Measurements from ENCODE around the gene KLHL1. TPM values are rescaled to one million over a fixed set of nuclear protein-coding genes. Genes with fewer than 3 reads are reported as not detected.

Gene KLHL1
- total and polyA plus RNA-seq, 5 donors: not detected

- intact Hi-C loops (cut with DNase I): no loop called here
- 44% methylated on average over 3 of the region's 3 CpGs for WGBS
- Histone ChIP-seq H3K4me3 (ENCODE audit: low read length) (no peak overlapping the region), H3K4me1 (ENCODE audit: control insufficient read depth, insufficient read depth, low read length) (no peaks in the 10 kb centered on the region), H3K27me3 (ENCODE audit: control insufficient read depth, insufficient read depth) (no peaks in the 10 kb centered on the region), H3K9me3 (ENCODE audit: control insufficient read depth, low read length) (no peaks in the 10 kb centered on the region), H3K27ac (ENCODE audit: low read length) (no peak overlapping the region)
- DNase-seq: no peak
- no peak for ATAC-seq
Measured at GRCh38 chr13:69948016-69948415, 160.2 kb downstream of the KLHL1 start.

GRCh38 chr13:69947582-69947981 lies 160.7 kb downstream of the KLHL1 start:
- Histone ChIP-seq H3K4me1 (ENCODE audit: control insufficient read depth, insufficient read depth, low read length) (no peaks in the 10 kb centered on the region), H3K4me3 (ENCODE audit: low read length) (no peak overlapping the region), H3K27me3 (ENCODE audit: control insufficient read depth, insufficient read depth) (no peaks in the 10 kb centered on the region), H3K27ac (ENCODE audit: low read length) (no peak overlapping the region), H3K9me3 (ENCODE audit: control insufficient read depth, low read length) (no peaks in the 10 kb centered on the region)
- 59% methylated on average over 2 of the region's 2 CpGs for WGBS
- ATAC-seq (no peak), DNase-seq (no peak)
- intact Hi-C loops (cut with DNase I): no loop called here

GRCh38 chr13:69946511-69946910 lies 161.7 kb downstream of the KLHL1 start:
- DNase-seq: no peak

GRCh38 chr13:69935043-69935442 lies 173.2 kb downstream of the KLHL1 start:
- Histone ChIP-seq H3K4me3 (ENCODE audit: low read length) (no peak overlapping the region), H3K9me3 (ENCODE audit: control insufficient read depth, low read length) (no peaks in the 10 kb centered on the region), H3K4me1 (ENCODE audit: control insufficient read depth, insufficient read depth, low read length) (no peaks in the 10 kb centered on the region), H3K27ac (ENCODE audit: low read length) (no peak overlapping the region), H3K27me3 (ENCODE audit: control insufficient read depth, insufficient read depth) (no peaks in the 10 kb centered on the region)
- no peak for ATAC-seq
- intact Hi-C loops (cut with DNase I): no loop called here
- DNase-seq: no peak
- WGBS: 66% methylated on average over 2 of the region's 2 CpGs

More at GRCh38 chr13:69946511-69946910, 161.7 kb downstream of the KLHL1 start:
- H3K4me1 ChIP-seq (ENCODE audit: control insufficient read depth, insufficient read depth, low read length): no peaks in the 10 kb centered on the region
- no peak overlapping the region for H3K4me3 ChIP-seq (ENCODE audit: low read length)
- no peak for ATAC-seq
- no peaks in the 10 kb centered on the region for H3K9me3 ChIP-seq (ENCODE audit: control insufficient read depth, low read length)
- 56% methylated on average over 1 of the region's 1 CpG for WGBS
- intact Hi-C loops (cut with DNase I): no loop called here
- H3K27ac ChIP-seq (ENCODE audit: low read length): no peak overlapping the region
- no peaks in the 10 kb centered on the region for H3K27me3 ChIP-seq (ENCODE audit: control insufficient read depth, insufficient read depth)

- intact Hi-C loops (cut with DNase I): no loop called here
- Histone ChIP-seq H3K4me3 (ENCODE audit: low read length) (no peak overlapping the region), H3K4me1 (ENCODE audit: control insufficient read depth, insufficient read depth, low read length) (no peaks in the 10 kb centered on the region), H3K9me3 (ENCODE audit: control insufficient read depth, low read length) (no peaks in the 10 kb centered on the region), H3K27ac (ENCODE audit: low read length) (no peak overlapping the region), H3K27me3 (ENCODE audit: control insufficient read depth, insufficient read depth) (no peaks in the 10 kb centered on the region)
- 85% methylated on average over 4 of the region's 4 CpGs for WGBS
- DNase-seq (no peak), ATAC-seq (no peak)
Measured at GRCh38 chr13:69928262-69928661, 180.0 kb downstream of the KLHL1 start.

GRCh38 chr13:69921156-69921555 lies 187.1 kb downstream of the KLHL1 start:
- H3K27ac ChIP-seq (ENCODE audit: low read length): no peak overlapping the region
- intact Hi-C loops (cut with DNase I): no loop called here
- no peaks in the 10 kb centered on the region for H3K4me1 ChIP-seq (ENCODE audit: control insufficient read depth, insufficient read depth, low read length)
- no peak overlapping the region for H3K4me3 ChIP-seq (ENCODE audit: low read length)
- no peak for DNase-seq
- H3K9me3 ChIP-seq (ENCODE audit: control insufficient read depth, low read length): no peaks in the 10 kb centered on the region
- H3K27me3 ChIP-seq (ENCODE audit: control insufficient read depth, insufficient read depth): no peaks in the 10 kb centered on the region
- no peak for ATAC-seq
- 41% methylated on average over 2 of the region's 2 CpGs for WGBS

- no peaks in the 10 kb centered on the region for H3K27me3 ChIP-seq (ENCODE audit: control insufficient read depth, insufficient read depth)
- intact Hi-C loops (cut with DNase I): no loop called here
- ATAC-seq: no peak
- H3K9me3 ChIP-seq (ENCODE audit: control insufficient read depth, low read length): no peaks in the 10 kb centered on the region
- no peaks in the 10 kb centered on the region for H3K4me1 ChIP-seq (ENCODE audit: control insufficient read depth, insufficient read depth, low read length)
- 17% methylated on average over 2 of the region's 2 CpGs for WGBS
- no peak overlapping the region for H3K4me3 ChIP-seq (ENCODE audit: low read length)
- no peak overlapping the region for H3K27ac ChIP-seq (ENCODE audit: low read length)
- DNase-seq: no peak
Measured at GRCh38 chr13:69912630-69913029, 195.6 kb downstream of the KLHL1 start.

DNA sequence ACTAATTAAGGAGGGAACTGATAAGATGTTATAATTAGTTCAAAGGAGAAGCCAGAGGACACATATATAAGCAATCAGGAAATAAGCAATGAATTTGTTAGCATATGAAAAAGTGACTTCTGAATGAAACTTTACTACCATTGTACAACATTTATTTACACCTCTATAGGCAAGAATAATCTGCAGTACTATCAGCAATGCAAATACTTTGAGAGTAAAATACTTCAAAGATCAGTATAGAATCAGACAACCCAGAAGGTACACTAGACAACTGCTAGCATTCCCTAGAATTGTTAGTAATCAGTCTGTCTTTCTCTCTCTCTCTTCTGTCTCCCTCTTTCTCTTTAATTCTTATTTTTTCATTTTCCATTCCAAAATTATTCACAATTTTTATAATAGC lies 197.5 kb downstream of the KLHL1 start:
- no peak overlapping the region for H3K27ac ChIP-seq (ENCODE audit: low read length)
- H3K4me1 ChIP-seq (ENCODE audit: control insufficient read depth, insufficient read depth, low read length): no peaks in the 10 kb centered on the region
- DNase-seq (no peak), ATAC-seq (no peak)
- H3K27me3 ChIP-seq (ENCODE audit: control insufficient read depth, insufficient read depth): no peaks in the 10 kb centered on the region
- no peaks in the 10 kb centered on the region for H3K9me3 ChIP-seq (ENCODE audit: control insufficient read depth, low read length)
- intact Hi-C loops (cut with DNase I): no loop called here
- no peak overlapping the region for H3K4me3 ChIP-seq (ENCODE audit: low read length)

DNA sequence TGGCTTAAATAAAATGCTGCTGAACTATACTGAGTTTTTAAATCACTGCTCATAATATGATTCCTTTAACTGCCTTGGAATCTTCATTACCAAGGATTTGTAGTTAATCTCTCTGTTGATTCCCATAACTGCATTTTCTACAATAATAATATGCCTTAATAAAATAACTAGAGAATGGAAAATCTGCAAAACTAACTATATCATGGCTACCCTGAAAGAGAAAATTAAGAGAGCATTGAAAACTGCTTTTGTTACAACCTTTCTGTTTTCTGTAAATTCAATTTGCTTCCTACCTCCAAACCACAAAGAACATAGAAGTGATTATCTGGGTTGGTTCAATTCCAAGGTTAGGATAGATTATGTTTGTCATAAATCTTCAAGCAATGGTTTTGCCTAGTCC lies 203.5 kb downstream of the KLHL1 start:
- intact Hi-C loops (cut with DNase I): no loop called here
- Histone ChIP-seq H3K27me3 (ENCODE audit: control insufficient read depth, insufficient read depth) (no peaks in the 10 kb centered on the region), H3K4me3 (ENCODE audit: low read length) (no peak overlapping the region), H3K9me3 (ENCODE audit: control insufficient read depth, low read length) (no peaks in the 10 kb centered on the region), H3K4me1 (ENCODE audit: control insufficient read depth, insufficient read depth, low read length) (no peaks in the 10 kb centered on the region), H3K27ac (ENCODE audit: low read length) (no peak overlapping the region)
- ATAC-seq: no peak
- DNase-seq: no peak

- DNase-seq (no peak), ATAC-seq (no peak)
- 64% methylated on average over 2 of the region's 2 CpGs for WGBS
- intact Hi-C loops (cut with DNase I): no loop called here
- Histone ChIP-seq H3K4me3 (ENCODE audit: low read length) (no peak overlapping the region), H3K9me3 (ENCODE audit: control insufficient read depth, low read length) (no peaks in the 10 kb centered on the region), H3K27me3 (ENCODE audit: control insufficient read depth, insufficient read depth) (no peaks in the 10 kb centered on the region), H3K27ac (ENCODE audit: low read length) (no peak overlapping the region), H3K4me1 (ENCODE audit: control insufficient read depth, insufficient read depth, low read length) (no peaks in the 10 kb centered on the region)
Measured at GRCh38 chr13:69903081-69903480, 205.2 kb downstream of the KLHL1 start.

DNA sequence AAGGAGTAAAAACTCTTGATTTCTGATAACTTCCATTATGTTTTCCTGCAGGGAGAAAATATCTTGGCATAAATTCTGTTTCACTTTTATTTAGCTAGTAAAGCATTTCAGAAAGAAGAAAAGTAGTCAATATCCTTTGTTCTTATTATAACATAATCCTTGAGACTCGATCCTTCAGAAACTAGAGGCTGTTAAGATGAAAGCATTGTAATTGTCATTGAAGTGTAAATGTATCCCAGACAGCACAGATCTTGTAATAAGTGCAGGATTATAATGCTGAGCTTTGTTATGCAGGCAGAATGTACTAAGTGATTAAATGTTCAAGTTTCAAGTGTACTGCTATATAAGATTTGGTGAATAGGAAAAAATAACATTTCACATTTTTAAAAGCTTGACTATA lies 225.8 kb downstream of the KLHL1 start:
- H3K27ac ChIP-seq (ENCODE audit: low read length): no peak overlapping the region
- no peaks in the 10 kb centered on the region for H3K27me3 ChIP-seq (ENCODE audit: control insufficient read depth, insufficient read depth)
- H3K4me3 ChIP-seq (ENCODE audit: low read length): no peak overlapping the region
- no peak for DNase-seq
- H3K9me3 ChIP-seq (ENCODE audit: control insufficient read depth, low read length): no peaks in the 10 kb centered on the region
- WGBS: 77% methylated on average over 1 of the region's 1 CpG
- intact Hi-C loops (cut with DNase I): no loop called here
- ATAC-seq: no peak
- H3K4me1 ChIP-seq (ENCODE audit: control insufficient read depth, insufficient read depth, low read length): no peaks in the 10 kb centered on the region

GRCh38 chr13:69879936-69880335 lies 228.3 kb downstream of the KLHL1 start:
- Histone ChIP-seq H3K4me1 (ENCODE audit: control insufficient read depth, insufficient read depth, low read length) (no peaks in the 10 kb centered on the region), H3K27ac (ENCODE audit: low read length) (no peak overlapping the region), H3K27me3 (ENCODE audit: control insufficient read depth, insufficient read depth) (no peaks in the 10 kb centered on the region), H3K9me3 (ENCODE audit: control insufficient read depth, low read length) (no peaks in the 10 kb centered on the region), H3K4me3 (ENCODE audit: low read length) (no peak overlapping the region)
- ATAC-seq (no peak), DNase-seq (no peak)
- 81% methylated on average over 1 of the region's 1 CpG for WGBS
- intact Hi-C loops (cut with DNase I): no loop called here
